ENCODE measurements around the gene HDGFL1. TPM values are rescaled to one million over a fixed set of nuclear protein-coding genes. Genes with fewer than 3 reads are reported as not detected.

Gene HDGFL1
- total and polyA plus RNA-seq, 3 donors from 2014 or later, result 72.5 to 303 (median 92.2) TPM

GRCh38 chr6:22610127-22610526, 40.8 kb downstream of the HDGFL1 start:
- WGBS, 2 donors, result 90 to 95% methylated on average over 4 of the region's 4 CpGs
- intact Hi-C loops (cut with DNase I; ENCODE audit: low total_unique reads), result no loop called here

GRCh38 chr6:22612236-22612635, 42.9 kb downstream of the HDGFL1 start:
- TF ChIP-seq POLR2A (IDR thresholded peaks at IDR 0.05) (no peak), CTCF (IDR thresholded peaks at IDR 0.05) (no peak)
- no peak overlapping the region for H3K27ac ChIP-seq

More at GRCh38 chr6:22610127-22610526, 40.8 kb downstream of the HDGFL1 start:
- no peak overlapping the region for H3K4me3 ChIP-seq
- H3K4me1 ChIP-seq, result no peaks in the 10 kb centered on the region
- no peaks in the 10 kb centered on the region for H3K27me3 ChIP-seq
- no peak overlapping the region for H3K27ac ChIP-seq
- H3K9me3 ChIP-seq, result no peaks in the 10 kb centered on the region
- DNase-seq, result no peak
- TF ChIP-seq POLR2A (IDR thresholded peaks at IDR 0.05) (no peak), CTCF (IDR thresholded peaks at IDR 0.05) (no peak)
- H3K36me3 ChIP-seq (ENCODE audit: low read depth, missing control alignments), result no peaks in the 10 kb centered on the region

GRCh38 chr6:22613051-22613450, 43.7 kb downstream of the HDGFL1 start:
- no peak for TF ChIP-seq POLR2A (IDR thresholded peaks at IDR 0.05)
- TF ChIP-seq CTCF (IDR thresholded peaks at IDR 0.05), result no peak

More at GRCh38 chr6:22612236-22612635, 42.9 kb downstream of the HDGFL1 start:
- no peaks in the 10 kb centered on the region for H3K9me3 ChIP-seq
- no peaks in the 10 kb centered on the region for H3K4me1 ChIP-seq
- H3K36me3 ChIP-seq (ENCODE audit: low read depth, missing control alignments), result no peaks in the 10 kb centered on the region
- H3K27me3 ChIP-seq, result no peaks in the 10 kb centered on the region
- H3K4me3 ChIP-seq, result no peak overlapping the region
- no peak for DNase-seq
- 33 to 34% methylated on average over 3 of the region's 3 CpGs for WGBS, 2 donors
- intact Hi-C loops (cut with DNase I; ENCODE audit: low total_unique reads), result no loop called here

GRCh38 chr6:22613695-22614094, 44.3 kb downstream of the HDGFL1 start:
- intact Hi-C loops (cut with DNase I; ENCODE audit: low total_unique reads), result no loop called here
- DNase-seq, result no peak
- Histone ChIP-seq H3K9me3 (no peaks in the 10 kb centered on the region), H3K4me1 (no peaks in the 10 kb centered on the region), H3K4me3 (no peak overlapping the region), H3K36me3 (ENCODE audit: low read depth, missing control alignments) (no peaks in the 10 kb centered on the region), H3K27me3 (no peaks in the 10 kb centered on the region), H3K27ac (no peak overlapping the region)
- 76 to 80% methylated on average over 3 of the region's 3 CpGs for WGBS, 2 donors
- TF ChIP-seq CTCF (IDR thresholded peaks at IDR 0.05), result no peak
- no peak for TF ChIP-seq POLR2A (IDR thresholded peaks at IDR 0.05)

More at GRCh38 chr6:22613051-22613450, 43.7 kb downstream of the HDGFL1 start:
- WGBS, 2 donors, result 83 to 88% methylated on average over 1 of the region's 1 CpG
- no peaks in the 10 kb centered on the region for H3K36me3 ChIP-seq (ENCODE audit: low read depth, missing control alignments)
- intact Hi-C loops (cut with DNase I; ENCODE audit: low total_unique reads), result no loop called here
- no peaks in the 10 kb centered on the region for H3K27me3 ChIP-seq
- no peaks in the 10 kb centered on the region for H3K4me1 ChIP-seq
- H3K4me3 ChIP-seq, result no peak overlapping the region
- no peaks in the 10 kb centered on the region for H3K9me3 ChIP-seq
- no peak overlapping the region for H3K27ac ChIP-seq
- DNase-seq, result no peak

GRCh38 chr6:22614547-22614946, 45.2 kb downstream of the HDGFL1 start:
- WGBS, 2 donors, result 75 to 93% methylated on average over 3 of the region's 3 CpGs

More at GRCh38 chr6:22614547-22614946, 45.2 kb downstream of the HDGFL1 start:
- Histone ChIP-seq H3K9me3 (no peaks in the 10 kb centered on the region), H3K27ac (no peak overlapping the region), H3K36me3 (ENCODE audit: low read depth, missing control alignments) (no peaks in the 10 kb centered on the region), H3K27me3 (no peaks in the 10 kb centered on the region), H3K4me3 (no peak overlapping the region), H3K4me1 (no peaks in the 10 kb centered on the region)
- intact Hi-C loops (cut with DNase I; ENCODE audit: low total_unique reads), result no loop called here
- TF ChIP-seq POLR2A (IDR thresholded peaks at IDR 0.05) (no peak), CTCF (IDR thresholded peaks at IDR 0.05) (no peak)
- no peak for DNase-seq

Data from testis (tissue), 3 donors.